Adrenal gland (tissue), 12 donors: ENCODE data around the gene PSTPIP1. TPM values are rescaled to one million over a fixed set of nuclear protein-coding genes. Genes with fewer than 3 reads are reported as not detected.

ENCODE experiments used
- DNase-seq, 7 donors: peaks; one replicate each; pipeline ENCODE4 v3.0.0-alpha.2; 2019 to 2020
- H3K27ac ChIP-seq, 5 donors: fragments of 200-600 bp; sonication (generic) in 4 of 5; 1 replicate in 3 of 5; 2 replicates in 2 of 5; pipeline versions ENCODE4 v1.5.1 to v1.8.0; 2016 to 2020; ENCODE audit warnings: mild to moderate bottlenecking in 1 of 5
- H3K27me3 ChIP-seq: fragments of 200-600 bp; 2 replicates; pipeline ENCODE4 v1.8.0; 2021
- H3K36me3 ChIP-seq, 2 donors: fragments of 200-600 bp; replicated peaks in 1 of 2; 1 replicate in 1 of 2; 2 replicates in 1 of 2; pipeline versions ENCODE4 v1.5.1 to v1.8.0; 2018 to 2022
- H3K4me1 ChIP-seq, 2 donors: fragments of 200-600 bp; replicated peaks in 1 of 2; 1 replicate in 1 of 2; 2 replicates in 1 of 2; pipeline versions ENCODE4 v1.5.1 to v1.8.0; 2018 to 2021
- H3K4me3 ChIP-seq, 4 donors: fragments of 200-600 bp; sonication (generic) in 3 of 4; one replicate each; pipeline ENCODE4 v1.5.1; 2016 to 2018
- H3K9me3 ChIP-seq, 3 donors: fragments of 200-600 bp; sonication (generic) in 1 of 3; replicated peaks in 1 of 3; 1 replicate in 2 of 3; 2 replicates in 1 of 3; pipeline versions ENCODE4 v1.5.1 to v1.8.0; 2016 to 2021
- POLR2A ChIP-seq, 2 donors: fragments of 450-650 bp; IDR thresholded peaks; one replicate each; pipeline ENCODE4 v1.6.1; 2017; ENCODE audit warnings: antibody characterized with exemption in 2 of 2, mild to moderate bottlenecking in 2 of 2, moderate library complexity in 1 of 2
- WGBS, 4 donors: extraction: QIAGEN DNeasy Blood & Tissue Kit in 2 of 4; methylation state at CpG; one replicate each; pipeline versions ENCODE4 v1.1.5 to v1.1.7; 2013 to 2017; 5-methylcytosine and 5-hydroxymethylcytosine counted together
- intact Hi-C, 2 donors: fragments of 100-400 bp; cut with DNase I; formaldehyde crosslinking; loops; one replicate each; pipeline versions ENCODE4 v1.14.1 to v1.15.0; 2022 to 2023
- polyA plus RNA-seq, 3 donors: library from polyadenylated mRNA; stranded (reverse); fragments of 200-250 nt in 2 of 3; fragments of 350-450 nt in 1 of 3; fragmentation: Illumina TruSeq in 1 of 3; extraction: RNeasy Lipid Tissue Mini Kit (QIAGEN cat#74804) in 1 of 3; gene quantifications; one replicate each; pipeline ENCODE4 v1.2.3, GENCODE V29; 2013 to 2014
- total RNA-seq, 9 donors: library from RNA; depleted of rRNA in 4 of 9; stranded (reverse); fragments of >200 nt in 4 of 9; fragments of 120-200 nt in 1 of 9; fragmentation: NEBNext Ultra II Directional in 1 of 9; extraction: Animal tissue kit (Norgen Biotek cat#: 25700) in 1 of 9; gene quantifications; one replicate each; pipeline versions ENCODE4 v1.1.0 to v1.2.4, GENCODE V29; 2013 to 2023
- TF ChIP-seq, protein P1 (sequence below), 6 experiments: fragments of 450-650 bp in 4 of 6; fragments of 200-600 bp in 2 of 6; sonication (generic) in 1 of 6; IDR thresholded peaks; 1 replicate in 5 of 6; 2 replicates in 1 of 6; pipeline versions ENCODE4 v1.5.1 to v1.8.0; 2016 to 2021; ENCODE audit warnings: antibody characterized with exemption in 6 of 6, mild to moderate bottlenecking in 2 of 6, moderate library complexity in 1 of 6
- donor health status: healthy with polysubstance abuse.
- donor health status: Bipolar disorder and iron deficiency.
- donor health status: DM: yes; HTN: yes; CAD: no.
- donor health status: DM: no; HTN: no; CAD: no.
- donor health status: DM: no; HTN: no; CAD: no.
- donor health status: DM: yes; HTN: yes; CAD: no.

Gene PSTPIP1
- total and polyA plus RNA-seq, 12 donors, result 1.4 to 31.5 (median 11.5) TPM

GRCh38 chr15:77070180-77070494 is 75.2 kb downstream of the PSTPIP1 start:
- no peaks in the 10 kb centered on the region for H3K9me3 ChIP-seq
- no peak for DNase-seq
- WGBS, 4 donors, result 0 to 1% (median 0%) methylated on average over 4 to 18 of the region's 18 CpGs
- intact Hi-C loops, result loop anchor here in 1 of 2 donors (5.0 kb wide), 1 partner anchor 38 kb away; no protein-coding TSS in a partner anchor
- H3K36me3 ChIP-seq, result no peaks in the 10 kb centered on the region
- TF ChIP-seq, protein P1, sequence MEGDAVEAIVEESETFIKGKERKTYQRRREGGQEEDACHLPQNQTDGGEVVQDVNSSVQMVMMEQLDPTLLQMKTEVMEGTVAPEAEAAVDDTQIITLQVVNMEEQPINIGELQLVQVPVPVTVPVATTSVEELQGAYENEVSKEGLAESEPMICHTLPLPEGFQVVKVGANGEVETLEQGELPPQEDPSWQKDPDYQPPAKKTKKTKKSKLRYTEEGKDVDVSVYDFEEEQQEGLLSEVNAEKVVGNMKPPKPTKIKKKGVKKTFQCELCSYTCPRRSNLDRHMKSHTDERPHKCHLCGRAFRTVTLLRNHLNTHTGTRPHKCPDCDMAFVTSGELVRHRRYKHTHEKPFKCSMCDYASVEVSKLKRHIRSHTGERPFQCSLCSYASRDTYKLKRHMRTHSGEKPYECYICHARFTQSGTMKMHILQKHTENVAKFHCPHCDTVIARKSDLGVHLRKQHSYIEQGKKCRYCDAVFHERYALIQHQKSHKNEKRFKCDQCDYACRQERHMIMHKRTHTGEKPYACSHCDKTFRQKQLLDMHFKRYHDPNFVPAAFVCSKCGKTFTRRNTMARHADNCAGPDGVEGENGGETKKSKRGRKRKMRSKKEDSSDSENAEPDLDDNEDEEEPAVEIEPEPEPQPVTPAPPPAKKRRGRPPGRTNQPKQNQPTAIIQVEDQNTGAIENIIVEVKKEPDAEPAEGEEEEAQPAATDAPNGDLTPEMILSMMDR (IDR thresholded peaks at IDR 0.05), result no peak
- no peak for TF ChIP-seq POLR2A (IDR thresholded peaks at IDR 0.05)
- H3K4me1 ChIP-seq, result peaks cover 4 to 29% of the 10 kb centered on the region in 2 donors
- peak overlapping the region in 4 of 5 donors; percentile 86 to 94 (median 88) for H3K27ac ChIP-seq
- peak overlapping the region; percentile 59 to 86 (median 72) for H3K4me3 ChIP-seq
- no peaks in the 10 kb centered on the region for H3K27me3 ChIP-seq

- WGBS, 4 donors, result 0 to 2% (median 1%) methylated on average over 1 to 97 of the region's 97 CpGs
- H3K4me3 ChIP-seq, result peak within 1 kb of the TSS; percentile 59 to 86 (median 72)
- peak within 1 kb of the TSS in 4 of 5 donors; percentile 86 to 94 (median 88) for H3K27ac ChIP-seq
- peak; percentile 92 to 96 (median 94) for DNase-seq
- H3K36me3 ChIP-seq, result no peaks in the 10 kb centered on the region
- H3K9me3 ChIP-seq, result no peaks in the 10 kb centered on the region
- H3K27me3 ChIP-seq, result no peaks in the 10 kb centered on the region
- H3K4me1 ChIP-seq, result peaks cover 4 to 29% of the 10 kb centered on the region in 2 donors
- intact Hi-C loops, result loop anchor here in 1 of 2 donors (5.0 kb wide), 1 partner anchor 38 kb away; no protein-coding TSS in a partner anchor
- TF ChIP-seq POLR2A (IDR thresholded peaks at IDR 0.05), result peak; percentile 83 to 91
- TF ChIP-seq, protein P1 (IDR thresholded peaks at IDR 0.05), result no peak
Observed at GRCh38 chr15:77070495-77071304, 75.8 kb downstream of the PSTPIP1 start, which contains the start of gene TSPAN3. Gene TSPAN3 (minus strand): TSS chr15:77071109. CDS start chr15:77070954, 155 bp downstream.

DNA sequence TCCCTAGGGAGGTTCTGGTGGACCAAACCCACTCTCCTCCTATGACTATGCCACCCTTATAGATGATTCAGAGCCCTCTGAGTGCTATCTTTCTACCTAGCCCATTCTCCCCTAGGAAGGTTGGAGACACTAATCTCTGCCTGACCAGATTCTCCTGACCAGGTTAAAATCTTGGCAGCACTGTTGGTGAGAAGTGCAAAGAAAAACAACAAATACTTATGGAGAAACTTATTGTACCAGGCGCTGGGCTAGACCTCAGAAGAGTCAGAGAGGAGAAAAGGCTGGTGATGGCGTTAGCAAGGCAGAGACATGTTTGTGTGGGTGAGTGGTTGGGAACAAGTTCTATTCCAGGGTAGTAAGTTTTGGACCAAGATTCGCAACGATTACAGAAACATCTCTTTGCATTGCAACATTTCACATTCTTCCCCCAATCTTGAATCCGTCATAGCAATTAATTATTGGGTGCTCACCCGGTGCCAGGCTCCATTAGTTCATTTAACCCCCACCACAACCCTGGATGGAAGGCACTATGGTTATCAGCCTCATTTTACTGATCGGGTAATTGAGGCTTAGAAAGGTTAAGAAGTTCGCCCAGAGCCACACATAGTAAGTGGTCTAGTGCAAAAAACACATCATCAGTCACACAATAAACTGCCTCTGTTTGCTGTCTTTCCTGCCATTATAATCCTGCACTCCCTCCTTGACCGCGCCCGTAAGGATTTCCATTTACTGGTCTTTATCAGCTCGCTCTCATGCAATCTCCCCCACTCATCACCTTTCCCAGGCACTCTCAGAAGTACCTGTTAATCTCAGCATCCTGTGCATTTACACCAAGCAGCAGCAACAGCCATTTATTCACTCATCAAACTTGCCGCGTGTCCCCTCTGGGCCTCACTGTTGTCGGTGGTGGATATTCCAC is 76.6 kb downstream of the PSTPIP1 start:
- no peak for DNase-seq
- H3K27ac ChIP-seq, result peak overlapping the region in 1 of 5 donors; percentile 88
- intact Hi-C loops, result loop anchor here in 1 of 2 donors (5.0 kb wide), 1 partner anchor 39 kb away; no protein-coding TSS in a partner anchor
- peak overlapping the region in 1 of 4 donors; percentile 75 for H3K4me3 ChIP-seq
- no peaks in the 10 kb centered on the region for H3K36me3 ChIP-seq
- H3K27me3 ChIP-seq, result no peaks in the 10 kb centered on the region
- H3K9me3 ChIP-seq, result no peaks in the 10 kb centered on the region
- WGBS, 4 donors, result 78 to 84% (median 79%) methylated on average over 15 of the region's 15 CpGs
- peaks cover 4 to 29% of the 10 kb centered on the region in 2 donors for H3K4me1 ChIP-seq
- TF ChIP-seq POLR2A (IDR thresholded peaks at IDR 0.05), result no peak
- TF ChIP-seq, protein P1 (IDR thresholded peaks at IDR 0.05), result no peak

GRCh38 chr15:77074350-77074749 is 79.4 kb downstream of the PSTPIP1 start:
- Histone ChIP-seq H3K27me3 (no peaks in the 10 kb centered on the region), H3K9me3 (no peaks in the 10 kb centered on the region), H3K27ac (no peak overlapping the region), H3K36me3 (no peaks in the 10 kb centered on the region), H3K4me3 (no peak overlapping the region), H3K4me1 (peaks cover 4 to 8% of the 10 kb centered on the region in 2 donors)
- WGBS, 4 donors, result 47 to 84% (median 70%) methylated on average over 2 of the region's 2 CpGs
- DNase-seq, result no peak
- TF ChIP-seq, protein P1 (IDR thresholded peaks at IDR 0.05), result no peak
- no peak for TF ChIP-seq POLR2A (IDR thresholded peaks at IDR 0.05)
- intact Hi-C loops, result loop anchor here in 1 of 2 donors (5.0 kb wide), 1 partner anchor 42 kb away; no protein-coding TSS in a partner anchor
